ENCODE measurements around the gene GPRC5C. TPM values are rescaled to one million over a fixed set of nuclear protein-coding genes. Genes with fewer than 3 reads are reported as not detected.

Gene GPRC5C
- total and polyA plus RNA-seq, 2 of the 13 experiments (the other 11 are each of a cell fraction or from before 2014, with no cell fraction given): 85.6 to 300 TPM

- TF ChIP-seq, protein P1, sequence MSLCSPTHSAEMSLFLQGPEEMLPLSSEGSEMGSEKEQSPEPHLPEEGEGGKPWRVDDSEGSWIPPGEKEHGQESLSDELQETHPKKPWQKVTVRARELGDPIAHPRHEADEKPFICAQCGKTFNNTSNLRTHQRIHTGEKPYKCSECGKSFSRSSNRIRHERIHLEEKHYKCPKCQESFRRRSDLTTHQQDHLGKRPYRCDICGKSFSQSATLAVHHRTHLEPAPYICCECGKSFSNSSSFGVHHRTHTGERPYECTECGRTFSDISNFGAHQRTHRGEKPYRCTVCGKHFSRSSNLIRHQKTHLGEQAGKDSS (CRISPR knock-in tag; IDR thresholded peaks at IDR 0.05; ENCODE audit: borderline replicate concordance, low read depth): 0 out of 2 replicates have a peak, but pooled peaks have one; percentile 59
- 0 out of 2 replicates have a peak, but pooled peaks have one; percentile 50 for TF ChIP-seq ZFP82 (CRISPR knock-in tag; IDR thresholded peaks at IDR 0.05; ENCODE audit: borderline replicate concordance)
- TF ChIP-seq ZNF747 (CRISPR knock-in tag; IDR thresholded peaks at IDR 0.05; ENCODE audit: borderline replicate concordance): peak; percentile 54; the same call in 1 of the 2 replicates
- TF ChIP-seq ZNF564 (CRISPR knock-in tag; IDR thresholded peaks at IDR 0.05): peak; percentile 85
- TF ChIP-seq, protein P2, sequence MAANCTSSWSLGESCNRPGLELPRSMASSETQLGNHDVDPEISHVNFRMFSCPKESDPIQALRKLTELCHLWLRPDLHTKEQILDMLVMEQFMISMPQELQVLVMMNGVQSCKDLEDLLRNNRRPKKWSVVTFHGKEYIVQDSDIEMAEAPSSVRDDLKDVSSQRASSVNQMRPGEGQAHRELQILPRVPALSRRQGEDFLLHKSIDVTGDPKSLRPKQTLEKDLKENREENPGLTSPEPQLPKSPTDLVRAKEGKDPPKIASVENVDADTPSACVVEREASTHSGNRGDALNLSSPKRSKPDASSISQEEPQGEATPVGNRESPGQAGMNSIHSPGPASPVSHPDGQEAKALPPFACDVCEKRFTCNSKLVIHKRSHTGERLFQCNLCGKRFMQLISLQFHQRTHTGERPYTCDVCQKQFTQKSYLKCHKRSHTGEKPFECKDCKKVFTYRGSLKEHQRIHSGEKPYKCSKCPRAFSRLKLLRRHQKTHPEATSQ (CRISPR knock-in tag; IDR thresholded peaks at IDR 0.05; ENCODE audit: borderline replicate concordance): 0 out of 2 replicates have a peak, but pooled peaks have one; percentile 19
- peak; percentile 66; the same call in 1 of the 2 replicates for TF ChIP-seq PHF21A (CRISPR knock-in tag; IDR thresholded peaks at IDR 0.05)
- TF ChIP-seq, protein P3, sequence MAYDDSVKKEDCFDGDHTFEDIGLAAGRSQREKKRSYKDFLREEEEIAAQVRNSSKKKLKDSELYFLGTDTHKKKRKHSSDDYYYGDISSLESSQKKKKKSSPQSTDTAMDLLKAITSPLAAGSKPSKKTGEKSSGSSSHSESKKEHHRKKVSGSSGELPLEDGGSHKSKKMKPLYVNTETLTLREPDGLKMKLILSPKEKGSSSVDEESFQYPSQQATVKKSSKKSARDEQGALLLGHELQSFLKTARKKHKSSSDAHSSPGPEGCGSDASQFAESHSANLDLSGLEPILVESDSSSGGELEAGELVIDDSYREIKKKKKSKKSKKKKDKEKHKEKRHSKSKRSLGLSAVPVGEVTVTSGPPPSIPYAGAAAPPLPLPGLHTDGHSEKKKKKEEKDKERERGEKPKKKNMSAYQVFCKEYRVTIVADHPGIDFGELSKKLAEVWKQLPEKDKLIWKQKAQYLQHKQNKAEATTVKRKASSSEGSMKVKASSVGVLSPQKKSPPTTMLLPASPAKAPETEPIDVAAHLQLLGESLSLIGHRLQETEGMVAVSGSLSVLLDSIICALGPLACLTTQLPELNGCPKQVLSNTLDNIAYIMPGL (CRISPR knock-in tag; IDR thresholded peaks at IDR 0.05; ENCODE audit: borderline replicate concordance in 1 of 2, low read depth in 1 of 2): peak in 1 of 2 experiments; percentile 48; a peak in 2 of 4 replicates
- no peak for TF ChIP-seq ZHX2 (IDR thresholded peaks at IDR 0.05; ENCODE audit: low read depth)
- no peak for TF ChIP-seq ZHX2 (CRISPR knock-in tag; IDR thresholded peaks at IDR 0.05; ENCODE audit: borderline replicate concordance)
- no peak for TF ChIP-seq ZBTB4 (CRISPR knock-in tag; IDR thresholded peaks at IDR 0.05; ENCODE audit: borderline replicate concordance)
- TF ChIP-seq AGO1 (IDR thresholded peaks at IDR 0.05; ENCODE audit: low read depth, low read length, poor library complexity, severe bottlenecking): no peak
- no peak; the same call in 1 of the 2 replicates for TF ChIP-seq ZNF138 (CRISPR knock-in tag; IDR thresholded peaks at IDR 0.05; ENCODE audit: low read depth)
Measured at GRCh38 chr17:74454197-74455024, 22.5 kb downstream of the GPRC5C start (continued).

Data from HepG2 (cell line).